BLaER1 treated with 17β-estradiol and CSF1 and Interleukin-3, amounts not matched to agents 10 nM and 100 nM (cell line): ENCODE data around the gene AGXT.
A peak's percentile ranks its signal among the peaks of the same experiment; 100 is the strongest.

ENCODE experiments used
- H3K27ac ChIP-seq, 11 experiments: shearing (Covaris generic); formaldehyde crosslinking; 2 replicates each; pipeline ENCODE4 v1.8.1; 2022
- H3K27me3 ChIP-seq, 11 experiments: shearing (Covaris generic); formaldehyde crosslinking; 2 replicates each; pipeline ENCODE4 v1.8.1; 2022
- H3K36me3 ChIP-seq, 11 experiments: shearing (Covaris generic); formaldehyde crosslinking; 2 replicates each; pipeline ENCODE4 v1.8.1; 2022
- H3K4me1 ChIP-seq, 10 experiments: shearing (Covaris generic); formaldehyde crosslinking; 2 replicates each; pipeline ENCODE4 v1.8.1; 2022
- H3K4me2 ChIP-seq, 11 experiments: shearing (Covaris generic); formaldehyde crosslinking; 2 replicates each; pipeline ENCODE4 v1.8.1; 2022
- H3K4me3 ChIP-seq, 10 experiments: shearing (Covaris generic); formaldehyde crosslinking; 2 replicates each; pipeline ENCODE4 v1.8.1; 2022
- H3K9ac ChIP-seq, 11 experiments: shearing (Covaris generic); formaldehyde crosslinking; 2 replicates each; pipeline ENCODE4 v1.8.1; 2022
- H3K9me3 ChIP-seq, 11 experiments: shearing (Covaris generic); formaldehyde crosslinking; replicated peaks in 1 of 11; 2 replicates each; pipeline ENCODE4 v1.8.1; 2022
- H4K20me1 ChIP-seq, 11 experiments: shearing (Covaris generic); formaldehyde crosslinking; 2 replicates each; pipeline ENCODE4 v1.8.1; 2022
- Cebpa-rat ChIP-seq, 11 experiments: shearing (Covaris generic); IDR thresholded peaks; 2 replicates each; pipeline ENCODE4 v1.8.1; 2022

AGXT gene

GRCh38 chr2:240891492-240892340 lies 23.1 kb downstream of the AGXT start:
- no peak for TF ChIP-seq Cebpa-rat (IDR thresholded peaks at IDR 0.05)
- Histone ChIP-seq H3K27me3 (no peaks in the 10 kb centered on the region), H3K4me3 (no peak overlapping the region), H3K4me2 (no peak overlapping the region), H3K9ac (no peak overlapping the region), H3K4me1 (peaks cover 10 to 41% (median 25%) of the 10 kb centered on the region in 10 experiments; a peak in 18 of 20 replicates), H4K20me1 (no peaks in the 10 kb centered on the region; a peak in 3 of 22 replicates), H3K27ac (no peak overlapping the region), H3K9me3 (no peaks in the 10 kb centered on the region), H3K36me3 (no peaks in the 10 kb centered on the region)

- no peaks in the 10 kb centered on the region for H3K9me3 ChIP-seq
- H3K4me1 ChIP-seq, result peaks cover 7 to 41% (median 24%) of the 10 kb centered on the region in 10 experiments; a peak in 19 of 20 replicates
- H4K20me1 ChIP-seq, result peaks cover 0 to 4% (median 0%) of the 10 kb centered on the region in 11 experiments; a peak in 4 of 22 replicates
- no peaks in the 10 kb centered on the region for H3K36me3 ChIP-seq
- TF ChIP-seq Cebpa-rat (IDR thresholded peaks at IDR 0.05), result no peak
- no peaks in the 10 kb centered on the region for H3K27me3 ChIP-seq
- H3K4me2 ChIP-seq, result no peak overlapping the region
- no peak overlapping the region for H3K9ac ChIP-seq
- H3K27ac ChIP-seq, result no peak overlapping the region
- H3K4me3 ChIP-seq, result no peak overlapping the region
Observed at GRCh38 chr2:240892356-240892755, 23.7 kb downstream of the AGXT start.

GRCh38 chr2:240892925-240893324 lies 24.3 kb downstream of the AGXT start:
- Histone ChIP-seq H3K9me3 (no peaks in the 10 kb centered on the region), H3K36me3 (no peaks in the 10 kb centered on the region), H3K4me3 (no peak overlapping the region), H3K27me3 (no peaks in the 10 kb centered on the region), H3K27ac (no peak overlapping the region; a peak in 1 of 22 replicates), H3K4me2 (no peak overlapping the region), H4K20me1 (peaks cover 0 to 6% (median 0%) of the 10 kb centered on the region in 11 experiments; a peak in 4 of 22 replicates), H3K4me1 (peaks cover 7 to 41% (median 23%) of the 10 kb centered on the region in 10 experiments; a peak in 18 of 20 replicates), H3K9ac (no peak overlapping the region)
- no peak for TF ChIP-seq Cebpa-rat (IDR thresholded peaks at IDR 0.05)

GRCh38 chr2:240893363-240893844 lies 24.8 kb downstream of the AGXT start:
- peaks cover 0 to 6% (median 0%) of the 10 kb centered on the region in 11 experiments; a peak in 4 of 22 replicates for H4K20me1 ChIP-seq
- no peak for TF ChIP-seq Cebpa-rat (IDR thresholded peaks at IDR 0.05)
- H3K27ac ChIP-seq, result no peak overlapping the region; a peak in 1 of 22 replicates
- H3K9ac ChIP-seq, result peak overlapping the region in 1 of 11 experiments; percentile 13; a peak in 1 of 22 replicates
- H3K9me3 ChIP-seq, result no peaks in the 10 kb centered on the region
- no peak overlapping the region for H3K4me3 ChIP-seq
- no peaks in the 10 kb centered on the region for H3K27me3 ChIP-seq
- peaks cover 7 to 42% (median 24%) of the 10 kb centered on the region in 10 experiments; a peak in 18 of 20 replicates for H3K4me1 ChIP-seq
- H3K36me3 ChIP-seq, result no peaks in the 10 kb centered on the region
- H3K4me2 ChIP-seq, result no peak overlapping the region

- H3K36me3 ChIP-seq, result no peaks in the 10 kb centered on the region
- no peaks in the 10 kb centered on the region for H3K9me3 ChIP-seq
- H3K9ac ChIP-seq, result peak overlapping the region in 1 of 11 experiments; percentile 13; a peak in 1 of 22 replicates
- H3K4me2 ChIP-seq, result no peak overlapping the region
- H3K27me3 ChIP-seq, result no peaks in the 10 kb centered on the region
- TF ChIP-seq Cebpa-rat (IDR thresholded peaks at IDR 0.05), result no peak
- peaks cover 0 to 6% (median 0%) of the 10 kb centered on the region in 11 experiments; a peak in 4 of 22 replicates for H4K20me1 ChIP-seq
- peaks cover 7 to 45% (median 30%) of the 10 kb centered on the region in 10 experiments; a peak in 18 of 20 replicates for H3K4me1 ChIP-seq
- H3K4me3 ChIP-seq, result no peak overlapping the region
- H3K27ac ChIP-seq, result no peak overlapping the region
Observed at GRCh38 chr2:240894006-240894405, 25.4 kb downstream of the AGXT start.

GRCh38 chr2:240894836-240895558 lies 26.4 kb downstream of the AGXT start:
- H3K4me1 ChIP-seq, result peaks cover 7 to 45% (median 36%) of the 10 kb centered on the region in 10 experiments; a peak in 18 of 20 replicates
- H3K36me3 ChIP-seq, result no peaks in the 10 kb centered on the region
- H3K9me3 ChIP-seq, result no peaks in the 10 kb centered on the region
- no peak overlapping the region for H3K27ac ChIP-seq
- peaks cover 0 to 6% (median 0%) of the 10 kb centered on the region in 11 experiments; a peak in 4 of 22 replicates for H4K20me1 ChIP-seq
- no peak overlapping the region for H3K4me2 ChIP-seq
- TF ChIP-seq Cebpa-rat (IDR thresholded peaks at IDR 0.05), result no peak
- H3K9ac ChIP-seq, result no peak overlapping the region
- no peaks in the 10 kb centered on the region for H3K27me3 ChIP-seq
- no peak overlapping the region for H3K4me3 ChIP-seq

- H3K4me3 ChIP-seq, result no peak within 1 kb of the TSS
- no peak within 1 kb of the TSS for H3K27ac ChIP-seq
- H4K20me1 ChIP-seq, result peaks cover 0 to 6% (median 0%) of the 10 kb centered on the region in 11 experiments; a peak in 4 of 22 replicates
- no peaks in the 10 kb centered on the region for H3K27me3 ChIP-seq
- H3K4me1 ChIP-seq, result peaks cover 7 to 45% (median 36%) of the 10 kb centered on the region in 10 experiments; a peak in 18 of 20 replicates
- peak within 1 kb of the TSS in 9 of 11 experiments; percentile 5 to 73 (median 61); a peak in 16 of 22 replicates for H3K4me2 ChIP-seq
- H3K9ac ChIP-seq, result no peak within 1 kb of the TSS
- H3K36me3 ChIP-seq, result no peaks in the 10 kb centered on the region
- 0 out of 22 replicates have a peak, but pooled peaks cover 0 to under 1% (median 0%) of the 10 kb centered on the region in 11 experiments for H3K9me3 ChIP-seq
- TF ChIP-seq Cebpa-rat (IDR thresholded peaks at IDR 0.05), result no peak
Observed at GRCh38 chr2:240895656-240896388, 27.2 kb downstream of the AGXT start, which contains the start of gene MAB21L4. Gene MAB21L4, minus strand, starts transcription at chr2:240896156. Its CDS starts 159 bp downstream, at chr2:240895997.

- Histone ChIP-seq H4K20me1 (peaks cover 0 to 6% (median 0%) of the 10 kb centered on the region in 11 experiments; a peak in 4 of 22 replicates), H3K4me2 (peak overlapping the region in 1 of 11 experiments; percentile 10; a peak in 2 of 22 replicates), H3K4me1 (peaks cover 7 to 45% (median 36%) of the 10 kb centered on the region in 10 experiments; a peak in 18 of 20 replicates), H3K27me3 (no peaks in the 10 kb centered on the region), H3K36me3 (no peaks in the 10 kb centered on the region), H3K9me3 (0 out of 22 replicates have a peak, but pooled peaks cover 0 to 7% (median 0%) of the 10 kb centered on the region in 11 experiments), H3K27ac (no peak overlapping the region), H3K9ac (no peak overlapping the region), H3K4me3 (no peak overlapping the region)
- no peak for TF ChIP-seq Cebpa-rat (IDR thresholded peaks at IDR 0.05)
Observed at GRCh38 chr2:240896394-240896793, 27.8 kb downstream of the AGXT start.
